ENCODE results near the gene ABHD1. TPM values are rescaled to one million over a fixed set of nuclear protein-coding genes. Genes with fewer than 3 reads are reported as not detected.

ABHD1 gene
- total RNA-seq, 2 donors from 2014 or later, result 0.65 to 0.94 TPM

Other genes starting within 250 kb of the ABHD1 start
- gene MAPRE3, start 153.2 kb upstream of the ABHD1 start, total RNA-seq, result 1 to 10 TPM; 5.0 to 5.8 TPM
- gene TMEM214, start 90.8 kb upstream of the ABHD1 start, total RNA-seq, result 10 to 100 TPM; 42.4 to 47.3 TPM
- gene AGBL5, start 72.1 kb upstream of the ABHD1 start, total RNA-seq, result 10 to 100 TPM in 1 of 2 donors, 1 to 10 TPM in 1; 8.9 to 10.7 TPM
- 100 to 1,000 TPM; 284 to 371 TPM for gene OST4, start 52.2 kb upstream of the ABHD1 start, total RNA-seq
- 1 to 10 TPM in 1 of 2 donors, under 1 TPM in 1; 0.32 to 1.7 TPM for gene EMILIN1, start 45.2 kb upstream of the ABHD1 start, total RNA-seq
- 1 to 10 TPM; 4.5 to 5.4 TPM for gene KHK, start 37.0 kb upstream of the ABHD1 start, total RNA-seq
- not detected for gene CGREF1, start 4.7 kb upstream of the ABHD1 start, total RNA-seq
- 10 to 100 TPM; 25.6 to 27.1 TPM for gene PREB, start 10.8 kb downstream of the ABHD1 start, total RNA-seq
- not detected for gene PRR30, start 15.6 kb downstream of the ABHD1 start, total RNA-seq
- gene TCF23, start 25.2 kb downstream of the ABHD1 start, total RNA-seq, result not detected
- 10 to 100 TPM; 59.7 to 76.8 TPM for gene ATRAID, start 88.2 kb downstream of the ABHD1 start, total RNA-seq
- 100 to 1,000 TPM; 147 to 190 TPM for gene SLC5A6, start 88.5 kb downstream of the ABHD1 start, total RNA-seq
- 10 to 100 TPM; 27.2 to 30.0 TPM for gene CAD, start 93.6 kb downstream of the ABHD1 start, total RNA-seq
- gene SLC30A3, start 139.2 kb downstream of the ABHD1 start, total RNA-seq, result under 1 TPM in 1 of 2 donors, not detected in 1; 0.13 TPM
- gene DNAJC5G, start 151.6 kb downstream of the ABHD1 start, total RNA-seq, result not detected
- gene TRIM54, start 158.6 kb downstream of the ABHD1 start, total RNA-seq, result not detected
- gene UCN, start 184.6 kb downstream of the ABHD1 start, total RNA-seq, result 1 to 10 TPM; 1.5 to 1.6 TPM
- gene MPV17, start 199.3 kb downstream of the ABHD1 start, total RNA-seq, result 10 to 100 TPM; 46.5 to 48.6 TPM
- 10 to 100 TPM; 52.2 to 70.2 TPM for gene GTF3C2, start 232.9 kb downstream of the ABHD1 start, total RNA-seq
- 10 to 100 TPM; 29.8 to 33.2 TPM for gene EIF2B4, start 246.5 kb downstream of the ABHD1 start, total RNA-seq
- gene SNX17, start 246.8 kb downstream of the ABHD1 start, total RNA-seq, result 10 to 100 TPM; 75.7 to 80.3 TPM